ENCODE measurements around the gene EHMT1.
"Not testable (repeated sequence)": the region's sequence is repeated elsewhere in the genome, so short reads cannot be mapped to it uniquely, and the experiment has no call there.

The EHMT1 gene

GRCh38 chr9:137728444-137729311 is 109.9 kb downstream of the EHMT1 start:
- CTCF ChIA-PET, result interaction anchor here (0.5 kb wide), 1 partner anchor 88 kb away, joined by 3 read pairs; no protein-coding TSS in a partner anchor
- no peak overlapping the region for H3K27ac ChIP-seq
- POLR2A ChIA-PET (ENCODE audit: low non-redundant PET), result no interaction called here
- DNase-seq (ENCODE audit: low spot score), result no peak
- TF ChIP-seq CTCF (conservative IDR thresholded peaks at IDR 0.05; ENCODE audit: low read depth), result no peak

- no peak for TF ChIP-seq CTCF (conservative IDR thresholded peaks at IDR 0.05; ENCODE audit: low read depth)
- no peak overlapping the region for H3K27ac ChIP-seq
- DNase-seq (ENCODE audit: low spot score), result no peak
- ChIA-PET POLR2A (ENCODE audit: low non-redundant PET) (no interaction called here), CTCF (interaction anchor here (0.8 kb wide), 1 partner anchor 19 kb away, joined by 3 read pairs; no protein-coding TSS in a partner anchor)
These were observed 112.6 kb downstream of the EHMT1 start for GRCh38 chr9:137731216-137731946.

GRCh38 chr9:137731947-137732813 is 113.4 kb downstream of the EHMT1 start:
- ChIA-PET POLR2A (ENCODE audit: low non-redundant PET) (no interaction called here), CTCF (no interaction called here)
- no peak for DNase-seq (ENCODE audit: low spot score)
- TF ChIP-seq CTCF (conservative IDR thresholded peaks at IDR 0.05; ENCODE audit: low read depth), result no peak
- no peak overlapping the region for H3K27ac ChIP-seq

GRCh38 chr9:137733429-137733828 is 114.6 kb downstream of the EHMT1 start:
- ChIA-PET POLR2A (ENCODE audit: low non-redundant PET) (no interaction called here), CTCF (no interaction called here)
- TF ChIP-seq CTCF (conservative IDR thresholded peaks at IDR 0.05; ENCODE audit: low read depth), result no peak

GRCh38 chr9:137734181-137734580 is 115.4 kb downstream of the EHMT1 start:
- POLR2A ChIA-PET (ENCODE audit: low non-redundant PET), result no interaction called here
- DNase-seq (ENCODE audit: low spot score), result no peak
- no peak for TF ChIP-seq CTCF (conservative IDR thresholded peaks at IDR 0.05; ENCODE audit: low read depth)
- CTCF ChIA-PET, result no interaction called here
- H3K27ac ChIP-seq, result no peak overlapping the region

More at GRCh38 chr9:137733429-137733828, 114.6 kb downstream of the EHMT1 start:
- DNase-seq (ENCODE audit: low spot score), result no peak
- H3K27ac ChIP-seq, result no peak overlapping the region

- H3K27ac ChIP-seq; POLR2A ChIA-PET (ENCODE audit: low non-redundant PET); CTCF ChIA-PET; DNase-seq (ENCODE audit: low spot score): not testable (repeated sequence)
These were observed 119.4 kb downstream of the EHMT1 start for GRCh38 chr9:137738182-137738696.

Measured in RWPE1 (cell line).